ENCODE data around the gene HSD17B12.
"Not testable (repeated sequence)": the region's sequence is repeated elsewhere in the genome, so short reads cannot be mapped to it uniquely, and the experiment has no call there.

Gene HSD17B12

GRCh38 chr11:43748095-43748494 is 67.6 kb downstream of the HSD17B12 start:
- no peak for DNase-seq

GRCh38 chr11:43751726-43752125 is 71.2 kb downstream of the HSD17B12 start:
- DNase-seq, result no peak

GRCh38 chr11:43756575-43756974 is 76.0 kb downstream of the HSD17B12 start:
- DNase-seq, result no peak

GRCh38 chr11:43758927-43759326 is 78.4 kb downstream of the HSD17B12 start:
- no peak for DNase-seq

GRCh38 chr11:43760902-43761301 is 80.4 kb downstream of the HSD17B12 start:
- DNase-seq, result no peak

- no peak for DNase-seq
Observed at GRCh38 chr11:43765194-43765593, 84.7 kb downstream of the HSD17B12 start.

- DNase-seq, result not testable (repeated sequence)
Observed at GRCh38 chr11:43768654-43769053, 88.1 kb downstream of the HSD17B12 start.

GRCh38 chr11:43770173-43770572 is 89.6 kb downstream of the HSD17B12 start:
- no peak for DNase-seq

- no peak for DNase-seq
Observed at GRCh38 chr11:43772733-43773132, 92.2 kb downstream of the HSD17B12 start.

- no peak for DNase-seq
Observed at GRCh38 chr11:43774786-43775185, 94.2 kb downstream of the HSD17B12 start.

- no peak for DNase-seq
Observed at GRCh38 chr11:43779306-43779705, 98.8 kb downstream of the HSD17B12 start.

GRCh38 chr11:43784301-43784700 is 103.8 kb downstream of the HSD17B12 start:
- no peak for DNase-seq

GRCh38 chr11:43784866-43785265 is 104.3 kb downstream of the HSD17B12 start:
- DNase-seq, result no peak

GRCh38 chr11:43785318-43785717 is 104.8 kb downstream of the HSD17B12 start:
- DNase-seq, result no peak

- DNase-seq, result no peak
Observed at GRCh38 chr11:43786016-43786415, 105.5 kb downstream of the HSD17B12 start.

- no peak for DNase-seq
Observed at GRCh38 chr11:43787824-43788223, 107.3 kb downstream of the HSD17B12 start.

GRCh38 chr11:43788421-43788820 is 107.9 kb downstream of the HSD17B12 start:
- DNase-seq, result no peak

- no peak for DNase-seq
Observed at GRCh38 chr11:43789700-43790443, 109.3 kb downstream of the HSD17B12 start.

- no peak for DNase-seq
Observed at GRCh38 chr11:43790444-43790794, 109.9 kb downstream of the HSD17B12 start.

GRCh38 chr11:43797337-43797736 is 116.8 kb downstream of the HSD17B12 start:
- DNase-seq, result no peak

- DNase-seq, result no peak
Observed at GRCh38 chr11:43797866-43798265, 117.3 kb downstream of the HSD17B12 start.

GRCh38 chr11:43802509-43802908 is 122.0 kb downstream of the HSD17B12 start:
- no peak for DNase-seq

- no peak for DNase-seq
Observed at GRCh38 chr11:43803766-43804165, 123.2 kb downstream of the HSD17B12 start.

- DNase-seq, result no peak
Observed at GRCh38 chr11:43806976-43807375, 126.4 kb downstream of the HSD17B12 start.

- DNase-seq, result no peak
Observed at GRCh38 chr11:43810929-43811596, 130.5 kb downstream of the HSD17B12 start.

All from T1000 (cell line).